Measurements from ENCODE around the gene TNKS1BP1.

DNA sequence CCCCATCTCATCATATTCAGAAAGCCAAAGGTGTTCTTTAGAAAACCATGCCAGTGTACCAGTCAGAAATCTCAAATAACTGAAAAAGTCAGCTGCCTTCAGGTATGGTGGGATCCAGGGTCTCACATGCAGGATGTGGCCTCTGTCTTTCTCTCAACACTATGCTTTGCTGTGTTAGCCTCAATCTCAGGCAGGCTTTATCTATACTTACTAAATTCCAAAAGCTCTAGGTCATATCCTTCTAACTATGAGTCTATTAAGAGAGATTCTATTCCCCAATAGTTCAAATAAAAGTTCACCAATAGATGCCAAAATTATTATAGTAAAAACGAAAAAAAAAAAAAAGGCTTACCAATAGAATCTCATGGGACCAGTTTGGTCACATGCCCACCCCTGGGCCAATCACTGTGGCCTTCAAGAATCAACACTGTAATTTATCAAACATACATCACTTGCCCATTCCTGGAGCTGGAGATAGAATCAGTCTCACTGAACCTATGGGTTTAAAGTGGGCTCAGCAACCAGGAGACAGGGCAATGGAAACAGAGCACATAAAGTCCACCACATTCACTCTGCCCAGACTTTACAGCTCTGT, 49.8 kb downstream of the TNKS1BP1 start:
- TF ChIP-seq, protein P1, sequence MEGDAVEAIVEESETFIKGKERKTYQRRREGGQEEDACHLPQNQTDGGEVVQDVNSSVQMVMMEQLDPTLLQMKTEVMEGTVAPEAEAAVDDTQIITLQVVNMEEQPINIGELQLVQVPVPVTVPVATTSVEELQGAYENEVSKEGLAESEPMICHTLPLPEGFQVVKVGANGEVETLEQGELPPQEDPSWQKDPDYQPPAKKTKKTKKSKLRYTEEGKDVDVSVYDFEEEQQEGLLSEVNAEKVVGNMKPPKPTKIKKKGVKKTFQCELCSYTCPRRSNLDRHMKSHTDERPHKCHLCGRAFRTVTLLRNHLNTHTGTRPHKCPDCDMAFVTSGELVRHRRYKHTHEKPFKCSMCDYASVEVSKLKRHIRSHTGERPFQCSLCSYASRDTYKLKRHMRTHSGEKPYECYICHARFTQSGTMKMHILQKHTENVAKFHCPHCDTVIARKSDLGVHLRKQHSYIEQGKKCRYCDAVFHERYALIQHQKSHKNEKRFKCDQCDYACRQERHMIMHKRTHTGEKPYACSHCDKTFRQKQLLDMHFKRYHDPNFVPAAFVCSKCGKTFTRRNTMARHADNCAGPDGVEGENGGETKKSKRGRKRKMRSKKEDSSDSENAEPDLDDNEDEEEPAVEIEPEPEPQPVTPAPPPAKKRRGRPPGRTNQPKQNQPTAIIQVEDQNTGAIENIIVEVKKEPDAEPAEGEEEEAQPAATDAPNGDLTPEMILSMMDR (IDR thresholded peaks at IDR 0.05; ENCODE audit: low read depth, low read length, poor library complexity, severe bottlenecking) = no peak
- no peak for TF ChIP-seq EZH2phosphoT487 (IDR thresholded peaks at IDR 0.05; ENCODE audit: borderline replicate concordance, low read length)
